ENCODE data around the gene CD47. TPM values are rescaled to one million over a fixed set of nuclear protein-coding genes. Genes with fewer than 3 reads are reported as not detected.

CD47 gene
- total RNA-seq, 1 donor from 2014 or later = 46.2 TPM

- no peak for DNase-seq (ENCODE audit: low read depth, low spot score)
Observed at GRCh38 chr3:108053067-108053466, 37.8 kb downstream of the CD47 start.

- DNase-seq (ENCODE audit: low read depth, low spot score) = no peak
Observed at GRCh38 chr3:108051005-108051404, 39.8 kb downstream of the CD47 start.

GRCh38 chr3:108047987-108048386 is 42.8 kb downstream of the CD47 start:
- no peak for DNase-seq (ENCODE audit: low read depth, low spot score)

- DNase-seq (ENCODE audit: low read depth, low spot score) = no peak
Observed at GRCh38 chr3:108046247-108046646, 44.6 kb downstream of the CD47 start.

- DNase-seq (ENCODE audit: low read depth, low spot score) = no peak
Observed at GRCh38 chr3:108044699-108045098, 46.1 kb downstream of the CD47 start.

DNA sequence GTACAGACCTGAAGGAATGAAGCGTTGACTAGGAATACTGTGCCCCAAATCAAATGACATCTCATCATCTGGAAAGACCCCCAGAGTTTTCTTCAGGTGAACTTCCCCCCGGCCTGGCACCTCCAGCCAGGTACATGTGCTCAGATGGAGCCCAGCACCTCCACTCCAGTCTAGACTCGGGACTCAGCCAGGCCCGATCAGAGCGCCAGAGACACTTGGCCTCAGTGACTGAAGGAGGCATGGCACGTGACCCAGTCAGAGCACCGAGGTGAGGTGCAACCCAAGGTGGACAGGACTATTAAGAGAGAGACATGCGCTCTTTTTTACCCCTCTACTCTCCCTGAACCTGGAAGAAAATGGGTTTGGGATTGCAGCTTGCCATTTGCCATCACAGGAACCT is 48.5 kb downstream of the CD47 start:
- no peak for DNase-seq (ENCODE audit: low read depth, low spot score)

DNA sequence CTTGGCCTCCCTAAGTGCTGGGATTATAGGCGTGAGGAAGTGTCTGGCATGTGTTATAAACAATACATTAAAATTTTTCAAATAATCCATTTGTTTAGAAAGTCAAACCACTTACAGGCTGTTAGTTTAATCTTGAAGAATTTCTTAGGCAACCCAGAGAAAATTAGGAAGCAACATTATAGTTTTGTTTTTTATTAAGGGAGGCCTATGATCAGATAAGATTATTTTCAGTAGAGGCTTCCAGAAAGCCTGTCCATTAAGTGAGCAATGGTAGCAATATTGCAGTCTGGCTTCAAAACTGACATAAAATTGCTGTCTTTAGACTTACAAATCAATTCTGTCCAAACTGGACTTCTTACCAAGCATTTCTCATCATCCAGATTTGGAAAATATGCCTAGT is 49.6 kb downstream of the CD47 start:
- DNase-seq (ENCODE audit: low read depth, low spot score) = no peak

- no peak for DNase-seq (ENCODE audit: low read depth, low spot score)
Observed at GRCh38 chr3:108037770-108038169, 53.1 kb downstream of the CD47 start.

DNA sequence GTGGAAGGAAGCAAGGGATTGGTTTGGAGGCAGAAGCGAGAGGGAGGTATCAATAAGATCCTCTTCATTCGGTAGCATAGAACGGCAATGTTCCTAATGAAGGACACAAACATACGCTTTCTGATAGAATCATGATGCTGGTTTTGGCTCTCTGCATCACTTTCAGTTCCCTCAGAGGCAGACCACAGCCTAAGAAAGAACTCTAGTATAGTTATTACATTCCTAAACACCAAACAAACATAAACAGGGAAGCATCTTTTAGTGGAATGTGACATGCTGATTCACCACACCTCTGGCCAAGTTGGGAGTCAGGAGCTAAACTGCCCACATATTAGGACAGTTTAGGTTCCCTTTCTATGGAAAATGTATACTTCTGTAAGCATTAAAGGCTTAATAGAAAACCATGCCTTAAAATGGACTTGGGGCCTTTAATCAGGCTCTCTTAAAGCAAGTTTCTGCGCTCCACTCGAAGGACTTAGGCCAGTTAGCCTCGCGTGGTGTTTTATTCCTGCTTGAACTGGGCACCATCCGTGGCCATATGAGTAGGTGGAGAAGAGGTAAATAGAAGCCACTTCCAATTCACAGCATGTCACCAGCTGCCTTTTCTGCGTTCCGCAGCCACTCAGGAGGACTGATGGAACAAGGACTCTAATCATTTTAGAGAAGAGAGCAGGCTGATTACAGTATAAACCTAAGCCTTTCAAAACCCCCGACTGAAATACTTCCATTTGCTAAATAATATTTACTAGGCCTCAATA is 53.7 kb downstream of the CD47 start:
- no peak for DNase-seq (ENCODE audit: low read depth, low spot score)

DNA sequence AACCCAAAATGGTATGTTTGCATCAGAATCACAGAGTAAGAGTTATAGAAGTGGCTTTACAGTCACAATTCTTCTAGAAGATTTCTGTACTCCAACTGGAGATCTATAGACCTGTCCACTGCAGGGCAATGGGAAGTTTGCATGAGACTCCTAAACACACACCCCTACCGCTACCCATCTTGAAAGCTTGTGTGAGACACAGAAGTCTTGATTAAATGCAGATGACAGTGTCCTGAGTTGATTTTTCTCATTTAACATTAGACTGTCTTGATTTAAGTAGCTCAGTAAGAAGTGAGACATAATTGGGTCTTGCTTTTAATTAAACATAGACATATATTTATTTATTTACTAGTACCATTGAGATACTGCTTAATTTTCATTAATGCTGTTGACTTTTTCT is 54.4 kb downstream of the CD47 start:
- DNase-seq (ENCODE audit: low read depth, low spot score) = no peak

DNA sequence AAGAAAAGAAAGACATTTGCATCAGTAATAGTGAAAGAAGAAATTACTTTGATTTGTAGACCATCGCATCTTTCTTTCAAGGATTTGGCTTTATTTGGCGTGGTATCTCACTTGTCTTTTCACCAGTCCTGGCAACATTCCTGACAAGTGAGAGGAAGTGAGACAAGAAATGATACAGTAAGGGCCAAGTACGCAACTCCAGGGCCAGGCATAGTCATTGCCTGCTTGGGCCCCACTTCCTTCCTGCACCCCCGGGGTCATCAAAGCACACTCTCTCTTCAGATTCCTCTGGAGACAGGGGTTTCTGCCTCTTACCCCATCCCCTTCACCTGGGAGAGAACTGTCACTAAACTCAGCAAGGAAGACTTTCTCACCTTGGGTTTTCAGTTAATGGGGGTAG is 55.1 kb downstream of the CD47 start:
- DNase-seq (ENCODE audit: low read depth, low spot score) = peak; percentile 35

- no peak for DNase-seq (ENCODE audit: low read depth, low spot score)
Observed at GRCh38 chr3:108031895-108032294, 58.9 kb downstream of the CD47 start.

- no peak for DNase-seq (ENCODE audit: low read depth, low spot score)
Observed at GRCh38 chr3:108030960-108031359, 59.9 kb downstream of the CD47 start.

DNA sequence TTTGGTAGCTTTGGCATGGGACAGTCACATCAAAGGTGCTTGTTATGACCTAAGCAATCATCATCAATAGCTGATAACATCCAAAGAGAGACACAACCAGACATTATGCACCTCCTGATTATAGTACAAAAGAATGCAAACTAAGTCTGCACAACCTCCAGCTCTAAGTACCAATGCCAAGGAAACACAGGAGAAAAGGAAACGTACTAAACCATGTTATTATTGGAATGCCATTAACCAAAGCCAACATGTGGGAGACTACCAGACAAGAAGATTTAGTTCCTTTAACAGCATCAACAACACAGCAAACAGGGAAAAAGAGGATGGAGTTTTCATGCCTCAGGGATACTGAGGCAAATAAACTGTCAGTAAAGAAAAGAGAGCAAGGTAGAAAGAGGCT is 61.4 kb downstream of the CD47 start:
- DNase-seq (ENCODE audit: low read depth, low spot score) = no peak

DNA sequence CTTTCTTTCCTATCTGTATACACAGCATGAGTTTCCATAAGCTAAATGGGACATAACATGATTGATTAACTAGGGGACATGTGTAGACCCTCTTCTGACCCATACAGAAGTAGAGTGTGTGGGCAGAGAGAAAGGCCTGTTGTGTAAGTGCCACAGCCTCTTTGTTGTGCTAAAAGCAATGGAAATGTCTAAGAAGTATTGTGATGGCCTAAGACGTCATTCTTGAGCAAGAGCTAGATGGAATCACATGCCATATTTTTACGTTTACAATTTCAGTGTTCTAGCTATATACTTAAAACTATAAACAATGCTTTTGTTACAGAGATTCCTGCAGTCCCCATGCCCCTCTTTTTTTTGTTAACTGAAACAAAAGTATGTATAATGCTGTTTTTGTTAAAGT is 61.9 kb downstream of the CD47 start:
- no peak for DNase-seq (ENCODE audit: low read depth, low spot score)

- no peak for DNase-seq (ENCODE audit: low read depth, low spot score)
Observed at GRCh38 chr3:108025177-108025576, 65.7 kb downstream of the CD47 start.

DNA sequence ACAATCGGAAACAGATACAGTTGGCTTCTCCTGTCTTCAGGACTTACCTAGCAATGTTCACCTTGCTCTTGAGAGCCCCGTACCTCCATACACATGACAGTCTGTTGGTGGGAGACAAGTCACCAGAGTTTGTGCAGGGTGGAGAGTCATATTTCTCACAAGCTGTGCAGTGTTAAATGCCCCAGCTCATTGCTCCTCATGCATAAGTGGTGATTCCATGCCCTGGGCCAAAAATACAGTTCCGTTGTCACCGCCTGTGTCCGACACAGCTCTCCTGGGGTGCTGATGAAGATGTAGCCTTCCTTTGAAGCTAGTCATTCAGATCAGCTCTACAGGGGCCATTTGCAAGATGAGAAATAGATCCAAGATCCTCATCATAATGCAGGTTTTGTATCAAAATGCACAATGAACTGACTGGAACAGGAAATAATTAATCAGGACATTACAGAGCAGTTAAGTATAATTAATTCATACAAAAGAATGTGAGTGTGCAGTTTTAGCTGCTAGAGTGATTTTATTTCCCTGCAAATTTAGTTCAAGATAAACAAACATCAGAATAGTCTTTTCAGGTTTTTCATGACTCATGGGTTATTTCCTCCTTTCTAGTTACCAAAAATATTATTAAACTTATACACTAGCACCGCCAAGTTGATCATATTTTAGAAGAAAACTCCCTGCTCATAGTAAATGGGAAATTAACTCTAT is 66.5 kb downstream of the CD47 start:
- DNase-seq (ENCODE audit: low read depth, low spot score) = no peak

DNA sequence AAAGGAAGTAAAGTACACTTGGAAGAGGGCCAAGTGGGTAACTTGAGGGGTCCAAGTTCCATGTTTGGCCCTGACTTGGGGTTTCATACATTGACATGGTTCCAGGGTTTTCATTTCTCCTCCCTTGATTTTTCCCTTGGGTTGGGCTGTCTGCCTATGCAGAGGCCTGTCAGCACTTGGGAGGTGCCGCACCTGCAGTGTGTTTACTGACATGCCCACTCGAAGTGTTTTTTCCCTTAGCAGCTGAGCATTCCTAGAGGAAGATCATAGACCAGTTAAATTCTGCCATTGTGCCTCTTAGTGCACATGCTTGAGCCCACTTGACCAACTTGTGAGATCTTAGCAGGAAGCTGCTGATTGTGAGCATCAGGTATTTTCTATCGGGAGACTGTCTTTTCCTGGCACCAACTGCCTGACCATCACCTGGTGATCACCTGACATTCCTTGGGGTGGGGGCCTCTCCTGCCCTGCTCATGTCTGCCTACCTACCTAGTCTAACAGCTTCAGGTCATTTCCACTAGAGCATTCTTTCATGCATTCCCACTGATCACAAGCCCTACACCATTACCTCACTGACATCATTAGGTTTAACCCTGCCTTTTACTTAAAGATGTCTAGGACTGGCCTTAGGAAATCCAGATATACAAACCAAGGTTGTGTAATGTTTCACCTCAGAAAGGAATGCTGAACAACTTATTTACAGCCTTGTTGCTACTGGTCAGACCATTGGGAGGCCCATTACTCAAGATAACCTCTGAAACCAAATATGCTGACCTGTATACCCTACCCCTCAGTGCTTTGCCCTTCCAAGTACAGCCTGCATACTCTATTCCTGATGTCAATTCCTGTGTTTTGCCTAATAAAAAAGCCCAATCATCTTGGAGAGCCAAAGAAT is 68.3 kb downstream of the CD47 start:
- DNase-seq (ENCODE audit: low read depth, low spot score) = no peak

GRCh38 chr3:108021533-108021932 is 69.3 kb downstream of the CD47 start:
- DNase-seq (ENCODE audit: low read depth, low spot score) = no peak

DNA sequence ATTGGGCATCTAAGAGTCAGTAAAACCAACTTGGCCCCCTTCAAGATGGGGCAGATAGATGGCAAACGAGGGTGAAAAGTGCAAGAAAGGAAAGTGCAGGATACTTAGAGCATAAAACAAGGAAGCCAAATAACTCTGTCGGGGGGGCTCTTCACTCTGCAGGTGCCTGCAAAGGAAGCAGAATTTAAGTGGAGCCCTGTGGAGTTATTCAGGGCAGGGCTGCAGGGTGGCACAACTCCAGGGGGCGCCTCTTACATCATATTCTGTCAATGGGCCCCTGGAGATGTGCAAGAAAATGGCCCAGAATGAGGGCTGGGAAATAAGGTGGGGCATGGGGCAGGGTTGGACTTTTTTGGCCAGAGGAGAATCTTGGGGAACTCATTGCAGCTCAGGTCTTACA is 69.7 kb downstream of the CD47 start:
- no peak for DNase-seq (ENCODE audit: low read depth, low spot score)

GRCh38 chr3:108018552-108018951 is 72.3 kb downstream of the CD47 start:
- no peak for DNase-seq (ENCODE audit: low read depth, low spot score)

- no peak for DNase-seq (ENCODE audit: low read depth, low spot score)
Observed at GRCh38 chr3:108017587-108017986, 73.2 kb downstream of the CD47 start.
